Right lobe of liver (tissue), 6 donors: ENCODE measurements around the gene NTHL1. TPM values are rescaled to one million over a fixed set of nuclear protein-coding genes. Genes with fewer than 3 reads are reported as not detected.

Experiments used
- ATAC-seq, 4 donors: fragments of 200-7000 bp; cut with Tn5 transposase; one replicate each; pipeline ENCODE4 v1.9.1; 2020; ENCODE audit warnings: mild to moderate bottlenecking in 4 of 4, moderate library complexity in 4 of 4
- DNase-seq, 3 donors: peaks; one replicate each; pipeline ENCODE4 v3.0.0-alpha.2; 2020
- H3K27ac ChIP-seq, 3 donors: fragments of 200-600 bp; one replicate each; pipeline ENCODE4 v1.8.0; 2022
- H3K27me3 ChIP-seq, 2 donors: fragments of 200-600 bp; one replicate each; pipeline ENCODE4 v1.8.0; 2022
- H3K36me3 ChIP-seq, 4 donors: fragments of 200-600 bp; sonication (generic) in 1 of 4; one replicate each; pipeline versions ENCODE4 v1.5.1 to v1.8.0; 2017 to 2022; ENCODE audit warnings: control low read depth in 1 of 4
- H3K4me1 ChIP-seq, 4 donors: fragments of 200-600 bp; sonication (generic) in 1 of 4; one replicate each; pipeline versions ENCODE4 v1.5.1 to v1.8.0; 2017 to 2022; ENCODE audit warnings: control low read depth in 1 of 4
- H3K4me3 ChIP-seq, 3 donors: fragments of 200-600 bp; one replicate each; pipeline ENCODE4 v1.8.0; 2022
- H3K9me3 ChIP-seq, 4 donors: fragments of 200-600 bp; sonication (generic) in 1 of 4; one replicate each; pipeline versions ENCODE4 v1.5.1 to v1.8.0; 2017 to 2022; ENCODE audit warnings: control low read depth in 1 of 4
- CTCF ChIP-seq, 4 donors: fragments of 200-600 bp in 3 of 4; fragments of 450-650 bp in 1 of 4; IDR thresholded peaks; one replicate each; pipeline versions ENCODE4 v1.5.1 to v1.8.0; 2016 to 2022; ENCODE audit warnings: antibody characterized with exemption in 4 of 4, mild to moderate bottlenecking in 2 of 4
- POLR2A ChIP-seq: fragments of 450-650 bp; IDR thresholded peaks from one replicate; pipeline ENCODE4 v1.6.1; 2017; ENCODE audit warnings: antibody characterized with exemption, mild to moderate bottlenecking
- WGBS: methylation state at CpG from one replicate; pipeline ENCODE4 v1.1.6; 2018; ENCODE audit warnings: low coverage, low lambda C conversion rate; ENCODE audit not compliant: insufficient coverage; ENCODE audit errors: missing lambda C conversion rate; 5-methylcytosine and 5-hydroxymethylcytosine counted together
- intact Hi-C, 2 donors: fragments of 100-400 bp; cut with DNase I; formaldehyde crosslinking; loops; one replicate each; pipeline versions ENCODE4 v1.11.2 to v1.14.1; 2022
- total RNA-seq, 6 experiments: library from RNA; depleted of rRNA in 2 of 6; stranded (reverse); fragments of >200 nt in 2 of 6; fragmentation: NEBNext Ultra II Directional in 3 of 6; extraction: Animal tissue kit (Norgen Biotek cat#: 25700) in 3 of 6; gene quantifications; one replicate each; pipeline versions ENCODE4 v1.1.0 to v1.2.4, GENCODE V29; 2016 to 2023
- donor health status: DM: no; HTN: yes; CAD: no.
- donor health status: DM: no; HTN: no; CAD: no.
- donor health status: DM: no; HTN: no; CAD: no.
- donor health status: DM: no; HTN: yes; CAD: no.
- donor health status: DM: no; HTN: yes; CAD: no.

Gene NTHL1
- total RNA-seq, 6 experiments from 2014 or later, result 12.0 to 127 (median 42.6) TPM

- Histone ChIP-seq H3K4me1 (peaks cover 0 to 39% (median 12%) of the 10 kb centered on the region in 4 donors), H3K27ac (peak overlapping the region in 1 of 3 donors; percentile 31), H3K4me3 (no peak overlapping the region), H3K27me3 (no peaks in the 10 kb centered on the region), H3K9me3 (no peaks in the 10 kb centered on the region), H3K36me3 (peaks cover 0 to 49% (median 5%) of the 10 kb centered on the region in 4 donors)
- TF ChIP-seq POLR2A (no peak), CTCF (IDR thresholded peaks at IDR 0.05) (no peak)
- intact Hi-C loops, result no loop called here
- no peak for ATAC-seq
- 92% methylated on average over 5 of the region's 16 CpGs for WGBS
- no peak for DNase-seq
Measured at GRCh38 chr16:2082983-2083364, 35.3 kb upstream of the NTHL1 start.

- Histone ChIP-seq H3K27me3 (no peaks in the 10 kb centered on the region), H3K4me1 (peaks cover 0 to 33% (median 9%) of the 10 kb centered on the region in 4 donors), H3K36me3 (peaks cover 0 to 49% (median 5%) of the 10 kb centered on the region in 4 donors), H3K27ac (peak overlapping the region; percentile 31 to 55 (median 43)), H3K4me3 (no peak overlapping the region), H3K9me3 (no peaks in the 10 kb centered on the region)
- WGBS, result 68% methylated on average over 13 of the region's 32 CpGs
- ATAC-seq (peak; percentile 76 to 92 (median 91)), DNase-seq (peak; percentile 87 to 95 (median 92))
- peak; percentile 10 to 47 (median 30) for TF ChIP-seq CTCF (IDR thresholded peaks at IDR 0.05)
- peak; percentile 27 for TF ChIP-seq POLR2A
- intact Hi-C loops, result no loop called here
Measured at GRCh38 chr16:2082171-2082982, 34.7 kb upstream of the NTHL1 start.

GRCh38 chr16:2081201-2082084 is 33.8 kb upstream of the NTHL1 start:
- H3K4me1 ChIP-seq, result peaks cover 0 to 23% (median 5%) of the 10 kb centered on the region in 4 donors
- no CpG with 5 or more reads among the region's 35 CpGs for WGBS
- no peaks in the 10 kb centered on the region for H3K27me3 ChIP-seq
- H3K36me3 ChIP-seq, result peaks cover 0 to 49% (median 3%) of the 10 kb centered on the region in 4 donors
- DNase-seq, result no peak
- H3K27ac ChIP-seq, result peak overlapping the region in 2 of 3 donors; percentile 43 to 55
- intact Hi-C loops, result no loop called here
- no peak overlapping the region for H3K4me3 ChIP-seq
- no peak for ATAC-seq
- no peaks in the 10 kb centered on the region for H3K9me3 ChIP-seq
- TF ChIP-seq POLR2A (no peak), CTCF (IDR thresholded peaks at IDR 0.05) (no peak)

GRCh38 chr16:2079991-2080390 is 32.4 kb upstream of the NTHL1 start:
- 100% methylated on average over 1 of the region's 16 CpGs for WGBS
- ATAC-seq, result no peak

More at GRCh38 chr16:2079991-2080390, 32.4 kb upstream of the NTHL1 start:
- intact Hi-C loops, result no loop called here
- Histone ChIP-seq H3K4me1 (peaks cover 0 to 17% (median 0%) of the 10 kb centered on the region in 4 donors), H3K36me3 (peaks cover 0 to 48% (median under 1%) of the 10 kb centered on the region in 4 donors), H3K4me3 (no peak overlapping the region), H3K9me3 (no peaks in the 10 kb centered on the region), H3K27ac (no peak overlapping the region), H3K27me3 (no peaks in the 10 kb centered on the region)
- DNase-seq, result no peak
- TF ChIP-seq POLR2A (no peak), CTCF (IDR thresholded peaks at IDR 0.05) (no peak)
